Stimulated activated CD4-positive, alpha-beta T cell treated with anti-CD3 and anti-CD28 coated beads, Interleukin-12 subunit alpha, Interleukin-12 subunit beta, amount 100 ng/mL, for 48 hours (primary cell): ENCODE results near the gene CCNY.

ENCODE experiments used
- DNase-seq, 3 donors: peaks; one replicate each; pipeline ENCODE4 v3.0.0-alpha.2; 2020; ENCODE audit warnings: low read depth in 2 of 3, low spot score in 1 of 3

The CCNY gene

GRCh38 chr10:35611750-35612149 lies 275.4 kb downstream of the CCNY start:
- no peak for DNase-seq

GRCh38 chr10:35612385-35613106 lies 276.2 kb downstream of the CCNY start:
- DNase-seq = no peak

- no peak for DNase-seq
These were observed 276.8 kb downstream of the CCNY start for GRCh38 chr10:35613107-35613440.

GRCh38 chr10:35613597-35614226 lies 277.4 kb downstream of the CCNY start:
- no peak for DNase-seq

GRCh38 chr10:35614312-35614711 lies 278.0 kb downstream of the CCNY start:
- no peak for DNase-seq
